GM18498 (cell line): ENCODE measurements around the gene MCCC1.

Source experiments
- ATAC-seq: cut with Tn5 transposase; IDR thresholded peaks from one replicate; pipeline ENCODE4 v1.9.1; 2021; ENCODE audit warnings: mild to moderate bottlenecking, moderate library complexity; ENCODE audit not compliant: unreplicated experiment

The MCCC1 gene

GRCh38 chr3:183058351-183058750 lies 40.9 kb downstream of the MCCC1 start:
- no peak for ATAC-seq

- ATAC-seq: no peak
Observed at GRCh38 chr3:183050706-183051105, 48.6 kb downstream of the MCCC1 start.

- ATAC-seq: no peak
Observed at GRCh38 chr3:183046883-183047282, 52.4 kb downstream of the MCCC1 start.

- peak; percentile 97 for ATAC-seq
Observed at GRCh38 chr3:183044547-183045229, 54.6 kb downstream of the MCCC1 start.

GRCh38 chr3:183038757-183039156 lies 60.5 kb downstream of the MCCC1 start:
- no peak for ATAC-seq

GRCh38 chr3:183038221-183038620 lies 61.1 kb downstream of the MCCC1 start:
- ATAC-seq: no peak

GRCh38 chr3:183033746-183034145 lies 65.5 kb downstream of the MCCC1 start:
- ATAC-seq: no peak

GRCh38 chr3:183032880-183033555 lies 66.3 kb downstream of the MCCC1 start:
- ATAC-seq: no peak

- no peak for ATAC-seq
Observed at GRCh38 chr3:183031826-183032225, 67.5 kb downstream of the MCCC1 start.

- no peak for ATAC-seq
Observed at GRCh38 chr3:183028416-183028815, 70.9 kb downstream of the MCCC1 start.

GRCh38 chr3:183027276-183027675 lies 72.0 kb downstream of the MCCC1 start:
- no peak for ATAC-seq

GRCh38 chr3:183022936-183023516 lies 76.3 kb downstream of the MCCC1 start:
- no peak for ATAC-seq

GRCh38 chr3:183018421-183019192 lies 80.7 kb downstream of the MCCC1 start:
- ATAC-seq: no peak

GRCh38 chr3:183015185-183015584 lies 84.1 kb downstream of the MCCC1 start:
- no peak for ATAC-seq

- ATAC-seq: no peak
Observed at GRCh38 chr3:183013856-183014255, 85.4 kb downstream of the MCCC1 start.

- ATAC-seq: no peak
Observed at GRCh38 chr3:183013074-183013473, 86.2 kb downstream of the MCCC1 start.

GRCh38 chr3:183008800-183009199 lies 90.5 kb downstream of the MCCC1 start:
- ATAC-seq: no peak

- ATAC-seq: no peak
Observed at GRCh38 chr3:183008303-183008702, 91.0 kb downstream of the MCCC1 start.

GRCh38 chr3:183006396-183007002 lies 92.8 kb downstream of the MCCC1 start:
- no peak for ATAC-seq

GRCh38 chr3:182999767-183000166 lies 99.5 kb downstream of the MCCC1 start:
- ATAC-seq: no peak
